ENCODE data around the gene NDUFS2.

Gene NDUFS2

GRCh38 chr1:161173711-161174110 lies 28.5 kb upstream of the NDUFS2 start:
- Histone ChIP-seq H3K36me3 (peaks cover 20 to 71% (median 40%) of the 10 kb centered on the region in 3 donors), H3K27ac (peak overlapping the region; percentile 38 to 47), H3K4me1 (peaks cover 0 to 46% (median 25%) of the 10 kb centered on the region in 4 donors), H3K4me3 (no peak overlapping the region), H3K9me3 (no peaks in the 10 kb centered on the region), H3K27me3 (no peaks in the 10 kb centered on the region)
- intact Hi-C loops (cut with DNase I; ENCODE audit: low total_unique reads), result no loop called here
- no peak for DNase-seq
- TF ChIP-seq CTCF (IDR thresholded peaks at IDR 0.05), result no peak

- Histone ChIP-seq H3K9me3 (no peaks in the 10 kb centered on the region), H3K27me3 (no peaks in the 10 kb centered on the region), H3K27ac (no peak overlapping the region), H3K4me3 (no peak overlapping the region), H3K36me3 (peaks cover 20 to 59% (median 34%) of the 10 kb centered on the region in 3 donors), H3K4me1 (peaks cover 0 to 46% (median 25%) of the 10 kb centered on the region in 4 donors)
- no peak for DNase-seq
- no peak for TF ChIP-seq CTCF (IDR thresholded peaks at IDR 0.05)
- intact Hi-C loops (cut with DNase I; ENCODE audit: low total_unique reads), result no loop called here
Observed at GRCh38 chr1:161174911-161175310, 27.3 kb upstream of the NDUFS2 start.

DNA sequence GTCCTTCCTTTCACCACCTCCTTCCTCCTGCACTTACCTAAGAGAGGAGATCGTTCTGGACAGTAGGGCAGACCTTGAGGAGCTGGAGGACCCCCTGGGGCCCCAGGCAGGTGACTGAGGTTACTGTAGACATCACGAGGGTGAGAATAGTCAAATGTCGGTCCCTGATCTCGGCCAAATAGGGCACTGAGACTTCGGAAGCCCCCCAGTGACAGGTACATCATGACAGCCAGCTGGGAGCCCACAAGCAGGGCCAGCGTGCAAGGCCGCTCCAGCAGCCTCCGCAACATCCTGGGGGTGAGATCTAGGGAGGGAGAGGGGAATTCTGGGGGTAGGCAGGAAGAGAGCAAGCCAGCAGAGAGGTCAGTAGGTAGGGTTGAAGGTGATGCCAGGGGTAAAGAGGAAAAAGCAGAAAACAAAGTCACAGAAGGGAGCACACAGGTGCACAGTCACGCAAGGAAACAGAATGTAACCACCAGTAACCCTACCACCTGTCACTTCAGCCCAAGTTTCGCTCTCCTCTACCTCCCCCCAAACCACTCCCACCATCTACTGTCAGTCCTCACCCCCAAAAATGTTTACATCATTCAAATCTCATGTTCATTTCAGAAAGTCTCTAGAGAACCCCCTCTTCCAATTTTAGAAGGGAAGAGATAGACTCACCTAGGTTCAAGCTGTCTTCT lies 26.3 kb upstream of the NDUFS2 start:
- Histone ChIP-seq H3K27ac (peak overlapping the region; percentile 89 to 94), H3K36me3 (peaks cover 20 to 49% (median 24%) of the 10 kb centered on the region in 3 donors), H3K27me3 (no peaks in the 10 kb centered on the region), H3K4me1 (peaks cover 0 to 46% (median 25%) of the 10 kb centered on the region in 4 donors), H3K4me3 (peak overlapping the region; percentile 66 to 81), H3K9me3 (no peaks in the 10 kb centered on the region)
- intact Hi-C loops (cut with DNase I; ENCODE audit: low total_unique reads), result no loop called here
- no peak for DNase-seq
- no peak for TF ChIP-seq CTCF (IDR thresholded peaks at IDR 0.05)

GRCh38 chr1:161176468-161177111 lies 25.6 kb upstream of the NDUFS2 start:
- intact Hi-C loops (cut with DNase I; ENCODE audit: low total_unique reads), result no loop called here
- Histone ChIP-seq H3K27me3 (no peaks in the 10 kb centered on the region), H3K36me3 (peaks cover 15 to 43% (median 17%) of the 10 kb centered on the region in 3 donors), H3K27ac (peak overlapping the region; percentile 89 to 94), H3K4me3 (peak overlapping the region; percentile 66 to 81), H3K9me3 (no peaks in the 10 kb centered on the region), H3K4me1 (peaks cover 0 to 40% (median 25%) of the 10 kb centered on the region in 4 donors)
- no peak for DNase-seq
- TF ChIP-seq CTCF (IDR thresholded peaks at IDR 0.05), result no peak

- no peak for TF ChIP-seq CTCF (IDR thresholded peaks at IDR 0.05)
- DNase-seq, result peak; percentile 89 to 93
- no peaks in the 10 kb centered on the region for H3K27me3 ChIP-seq
- peak within 1 kb of the TSS; percentile 89 to 94 for H3K27ac ChIP-seq
- no peaks in the 10 kb centered on the region for H3K9me3 ChIP-seq
- intact Hi-C loops (cut with DNase I; ENCODE audit: low total_unique reads), result no loop called here
- H3K4me1 ChIP-seq, result peaks cover 0 to 33% (median 24%) of the 10 kb centered on the region in 4 donors
- peak within 1 kb of the TSS; percentile 66 to 81 for H3K4me3 ChIP-seq
- H3K36me3 ChIP-seq, result peaks cover 10 to 35% (median 12%) of the 10 kb centered on the region in 3 donors
Observed at GRCh38 chr1:161177112-161177935, 24.8 kb upstream of the NDUFS2 start, which contains the start of gene B4GALT3. Gene B4GALT3 (minus strand): TSS chr1:161177507. CDS start chr1:161176060, 1,447 bp downstream.
